Adrenal gland (tissue), 12 donors: Measurements from ENCODE around the gene TPI1. TPM values are rescaled to one million over a fixed set of nuclear protein-coding genes. Genes with fewer than 3 reads are reported as not detected.

Experiments used
- DNase-seq, 7 donors: peaks; one replicate each; pipeline ENCODE4 v3.0.0-alpha.2; 2019 to 2020
- H3K27ac ChIP-seq, 5 donors: fragments of 200-600 bp; sonication (generic) in 4 of 5; 1 replicate in 3 of 5; 2 replicates in 2 of 5; pipeline versions ENCODE4 v1.5.1 to v1.8.0; 2016 to 2020; ENCODE audit warnings: mild to moderate bottlenecking in 1 of 5
- H3K27me3 ChIP-seq: fragments of 200-600 bp; 2 replicates; pipeline ENCODE4 v1.8.0; 2021
- H3K36me3 ChIP-seq, 2 donors: fragments of 200-600 bp; replicated peaks in 1 of 2; 1 replicate in 1 of 2; 2 replicates in 1 of 2; pipeline versions ENCODE4 v1.5.1 to v1.8.0; 2018 to 2022
- H3K4me1 ChIP-seq, 2 donors: fragments of 200-600 bp; replicated peaks in 1 of 2; 1 replicate in 1 of 2; 2 replicates in 1 of 2; pipeline versions ENCODE4 v1.5.1 to v1.8.0; 2018 to 2021
- H3K4me3 ChIP-seq, 4 donors: fragments of 200-600 bp; sonication (generic) in 3 of 4; one replicate each; pipeline ENCODE4 v1.5.1; 2016 to 2018
- H3K9me3 ChIP-seq, 3 donors: fragments of 200-600 bp; sonication (generic) in 1 of 3; replicated peaks in 1 of 3; 1 replicate in 2 of 3; 2 replicates in 1 of 3; pipeline versions ENCODE4 v1.5.1 to v1.8.0; 2016 to 2021
- CTCF ChIP-seq, 6 experiments: fragments of 450-650 bp in 4 of 6; fragments of 200-600 bp in 2 of 6; sonication (generic) in 1 of 6; IDR thresholded peaks; 1 replicate in 5 of 6; 2 replicates in 1 of 6; pipeline versions ENCODE4 v1.5.1 to v1.8.0; 2016 to 2021; ENCODE audit warnings: antibody characterized with exemption in 6 of 6, mild to moderate bottlenecking in 2 of 6, moderate library complexity in 1 of 6
- POLR2A ChIP-seq, 2 donors: fragments of 450-650 bp; IDR thresholded peaks; one replicate each; pipeline ENCODE4 v1.6.1; 2017; ENCODE audit warnings: antibody characterized with exemption in 2 of 2, mild to moderate bottlenecking in 2 of 2, moderate library complexity in 1 of 2
- WGBS, 4 donors: extraction: QIAGEN DNeasy Blood & Tissue Kit in 2 of 4; methylation state at CpG; one replicate each; pipeline versions ENCODE4 v1.1.5 to v1.1.7; 2013 to 2017; 5-methylcytosine and 5-hydroxymethylcytosine counted together
- intact Hi-C, 2 donors: fragments of 100-400 bp; cut with DNase I; formaldehyde crosslinking; loops; one replicate each; pipeline versions ENCODE4 v1.14.1 to v1.15.0; 2022 to 2023
- polyA plus RNA-seq, 3 donors: library from polyadenylated mRNA; stranded (reverse); fragments of 200-250 nt in 2 of 3; fragments of 350-450 nt in 1 of 3; fragmentation: Illumina TruSeq in 1 of 3; extraction: RNeasy Lipid Tissue Mini Kit (QIAGEN cat#74804) in 1 of 3; gene quantifications; one replicate each; pipeline ENCODE4 v1.2.3, GENCODE V29; 2013 to 2014
- total RNA-seq, 9 donors: library from RNA; depleted of rRNA in 4 of 9; stranded (reverse); fragments of >200 nt in 4 of 9; fragments of 120-200 nt in 1 of 9; fragmentation: NEBNext Ultra II Directional in 1 of 9; extraction: Animal tissue kit (Norgen Biotek cat#: 25700) in 1 of 9; gene quantifications; one replicate each; pipeline versions ENCODE4 v1.1.0 to v1.2.4, GENCODE V29; 2013 to 2023
- donor health status: healthy with polysubstance abuse.
- donor health status: Bipolar disorder and iron deficiency.
- donor health status: DM: yes; HTN: yes; CAD: no.
- donor health status: DM: no; HTN: no; CAD: no.
- donor health status: DM: no; HTN: no; CAD: no.
- donor health status: DM: yes; HTN: yes; CAD: no.

TPI1 gene
- total and polyA plus RNA-seq, 12 donors, result 241 to 2,322 (median 783) TPM

- no peak for DNase-seq
- no peak overlapping the region for H3K4me3 ChIP-seq
- H3K36me3 ChIP-seq, result no peaks in the 10 kb centered on the region
- 74 to 82% (median 79%) methylated on average over 4 to 5 of the region's 5 CpGs for WGBS, 4 donors
- no peak overlapping the region for H3K27ac ChIP-seq
- peaks cover 6 to 8% of the 10 kb centered on the region in 2 donors for H3K4me1 ChIP-seq
- intact Hi-C loops, result no loop called here
- TF ChIP-seq POLR2A (IDR thresholded peaks at IDR 0.05) (no peak), CTCF (IDR thresholded peaks at IDR 0.05) (no peak)
- peaks cover 8% of the 10 kb centered on the region for H3K27me3 ChIP-seq
- H3K9me3 ChIP-seq, result no peaks in the 10 kb centered on the region
These were observed 48.7 kb upstream of the TPI1 start for GRCh38 chr12:6818645-6819044.

GRCh38 chr12:6819106-6820030 is 48.0 kb upstream of the TPI1 start:
- no peak for DNase-seq
- H3K27me3 ChIP-seq, result peaks cover 8% of the 10 kb centered on the region
- intact Hi-C loops, result loop anchor here (5.0 to 10.0 kb wide), 2 partner anchors 75 to 87 kb away; no protein-coding TSS in a partner anchor
- 81 to 88% (median 87%) methylated on average over 11 to 13 of the region's 13 CpGs for WGBS, 4 donors
- no peak overlapping the region for H3K27ac ChIP-seq
- no peaks in the 10 kb centered on the region for H3K9me3 ChIP-seq
- TF ChIP-seq POLR2A (IDR thresholded peaks at IDR 0.05) (no peak), CTCF (IDR thresholded peaks at IDR 0.05) (no peak)
- H3K4me3 ChIP-seq, result no peak overlapping the region
- H3K4me1 ChIP-seq, result peaks cover 6 to 8% of the 10 kb centered on the region in 2 donors
- H3K36me3 ChIP-seq, result no peaks in the 10 kb centered on the region

- no peak for DNase-seq
- Histone ChIP-seq H3K9me3 (no peaks in the 10 kb centered on the region), H3K36me3 (no peaks in the 10 kb centered on the region), H3K4me3 (no peak overlapping the region), H3K27me3 (peaks cover 4% of the 10 kb centered on the region), H3K27ac (peak overlapping the region in 1 of 5 donors; percentile 12), H3K4me1 (peaks cover 6 to 8% of the 10 kb centered on the region in 2 donors)
- WGBS, 4 donors, result 70 to 82% (median 77%) methylated on average over 3 to 5 of the region's 5 CpGs
- intact Hi-C loops, result loop anchor here (5.0 to 10.0 kb wide), 2 partner anchors 75 to 88 kb away; no protein-coding TSS in a partner anchor
- TF ChIP-seq POLR2A (IDR thresholded peaks at IDR 0.05) (no peak), CTCF (IDR thresholded peaks at IDR 0.05) (no peak)
These were observed 47.2 kb upstream of the TPI1 start for GRCh38 chr12:6820166-6820565.

- Histone ChIP-seq H3K4me3 (peak within 1 kb of the TSS in 1 of 4 donors; percentile 40), H3K4me1 (peaks cover 6 to 8% of the 10 kb centered on the region in 2 donors), H3K36me3 (no peaks in the 10 kb centered on the region), H3K27me3 (peaks cover 4% of the 10 kb centered on the region), H3K27ac (peak within 1 kb of the TSS in 2 of 5 donors; percentile 10 to 60), H3K9me3 (no peaks in the 10 kb centered on the region)
- TF ChIP-seq POLR2A (IDR thresholded peaks at IDR 0.05) (no peak), CTCF (IDR thresholded peaks at IDR 0.05) (no peak)
- DNase-seq, result peak in 5 of 7 donors; percentile 38 to 78 (median 55)
- intact Hi-C loops, result loop anchor here (5.0 to 10.0 kb wide), 2 partner anchors 77 to 90 kb away; no protein-coding TSS in a partner anchor
- 0 to 15% (median 1%) methylated on average over 5 to 28 of the region's 28 CpGs for WGBS, 4 donors
These were observed 45.5 kb upstream of the TPI1 start, which contains the start of gene GPR162 for GRCh38 chr12:6821591-6822425. TSS of gene GPR162 (plus strand) at chr12:6821821. CDS start at chr12:6823899, 2,078 bp downstream.
